ENCODE measurements around the gene MAPK10.

MAPK10 gene

DNA sequence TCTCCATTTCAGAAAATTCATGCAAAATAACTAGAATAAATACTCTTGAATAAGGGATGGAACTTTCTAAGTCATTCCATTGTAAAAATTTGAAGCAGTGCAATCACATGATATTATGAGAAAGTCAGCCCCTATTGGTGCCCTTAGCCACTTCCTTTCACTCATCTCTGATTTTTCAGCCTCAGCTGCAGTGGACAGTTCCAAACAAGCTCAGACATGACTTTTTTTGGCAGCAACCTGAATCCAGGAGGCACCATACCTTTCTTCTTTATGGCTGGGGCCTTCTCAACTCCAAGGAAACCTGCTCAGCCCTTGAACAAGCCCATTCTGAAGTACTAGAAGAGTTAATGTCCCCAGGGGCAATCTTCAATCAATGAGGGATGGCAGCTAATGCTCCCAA lies 40.5 kb downstream of the MAPK10 start:
- no peak for DNase-seq
- Mint-ChIP-seq H3K4me1 (no peaks in the 10 kb centered on the region), H3K4me3 (no peak overlapping the region), H3K27ac (no peak overlapping the region), H3K9me3 (no peaks in the 10 kb centered on the region), H3K27me3 (no peaks in the 10 kb centered on the region), H3K36me3 (ENCODE audit: low read depth) (no peaks in the 10 kb centered on the region)
- no peak for ATAC-seq

- DNase-seq (no peak), ATAC-seq (no peak)
- Mint-ChIP-seq H3K27me3 (no peaks in the 10 kb centered on the region), H3K4me3 (no peak overlapping the region), H3K36me3 (ENCODE audit: low read depth) (no peaks in the 10 kb centered on the region), H3K4me1 (no peaks in the 10 kb centered on the region), H3K27ac (no peak overlapping the region), H3K9me3 (no peaks in the 10 kb centered on the region)
Measured at GRCh38 chr4:86315579-86315978, 44.3 kb downstream of the MAPK10 start.

DNA sequence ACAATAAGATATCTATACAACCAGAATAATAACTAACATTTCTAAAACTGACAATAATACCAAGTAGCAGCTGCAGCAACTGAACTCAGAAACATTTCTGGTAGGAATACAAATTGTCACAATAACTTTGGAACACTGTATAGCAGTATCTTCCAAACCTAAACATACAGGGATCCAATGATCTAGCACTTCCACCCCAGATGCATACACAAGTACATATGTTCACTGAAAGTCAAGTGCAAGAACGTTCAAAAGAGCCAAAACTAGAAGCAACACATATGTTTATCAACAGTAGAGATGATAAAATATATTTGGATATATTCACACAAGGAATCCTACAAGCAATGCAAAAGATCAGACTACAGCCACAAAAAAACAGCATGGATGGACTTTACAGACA lies 46.2 kb downstream of the MAPK10 start:
- Mint-ChIP-seq H3K4me3 (no peak overlapping the region), H3K36me3 (ENCODE audit: low read depth) (no peaks in the 10 kb centered on the region), H3K27me3 (no peaks in the 10 kb centered on the region), H3K27ac (no peak overlapping the region), H3K9me3 (no peaks in the 10 kb centered on the region), H3K4me1 (no peaks in the 10 kb centered on the region)
- ATAC-seq (no peak), DNase-seq (no peak)

GRCh38 chr4:86307432-86307831 lies 52.4 kb downstream of the MAPK10 start:
- H3K4me1 Mint-ChIP-seq: no peaks in the 10 kb centered on the region
- no peaks in the 10 kb centered on the region for H3K36me3 Mint-ChIP-seq (ENCODE audit: low read depth)
- H3K27ac Mint-ChIP-seq: no peak overlapping the region
- no peak overlapping the region for H3K4me3 Mint-ChIP-seq
- DNase-seq (no peak), ATAC-seq (no peak)
- peaks cover 4% of the 10 kb centered on the region for H3K9me3 Mint-ChIP-seq
- no peaks in the 10 kb centered on the region for H3K27me3 Mint-ChIP-seq

DNA sequence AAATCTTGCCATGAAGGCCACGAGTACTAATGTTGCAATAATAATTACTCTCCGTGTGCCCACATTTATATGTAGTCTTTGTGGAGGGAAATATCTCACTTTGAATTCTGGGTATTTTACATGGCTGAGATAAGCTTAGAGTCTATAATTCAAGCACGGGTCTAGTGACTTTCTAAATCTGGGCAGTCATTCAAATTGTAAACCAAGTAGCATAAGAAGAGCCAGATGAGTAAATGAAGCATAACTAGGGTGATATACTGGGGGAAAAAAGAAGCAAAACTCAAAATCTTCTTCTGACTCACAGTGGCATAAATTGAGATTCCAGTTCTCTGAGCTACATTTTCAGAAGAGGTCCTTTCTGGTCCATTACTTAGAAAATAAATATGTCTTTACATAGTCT lies 53.0 kb downstream of the MAPK10 start:
- DNase-seq: no peak
- no peak overlapping the region for H3K4me3 Mint-ChIP-seq
- H3K27ac Mint-ChIP-seq: no peak overlapping the region
- H3K36me3 Mint-ChIP-seq (ENCODE audit: low read depth): no peaks in the 10 kb centered on the region
- ATAC-seq: no peak
- H3K9me3 Mint-ChIP-seq: peaks cover 4% of the 10 kb centered on the region
- H3K27me3 Mint-ChIP-seq: no peaks in the 10 kb centered on the region
- no peaks in the 10 kb centered on the region for H3K4me1 Mint-ChIP-seq

DNA sequence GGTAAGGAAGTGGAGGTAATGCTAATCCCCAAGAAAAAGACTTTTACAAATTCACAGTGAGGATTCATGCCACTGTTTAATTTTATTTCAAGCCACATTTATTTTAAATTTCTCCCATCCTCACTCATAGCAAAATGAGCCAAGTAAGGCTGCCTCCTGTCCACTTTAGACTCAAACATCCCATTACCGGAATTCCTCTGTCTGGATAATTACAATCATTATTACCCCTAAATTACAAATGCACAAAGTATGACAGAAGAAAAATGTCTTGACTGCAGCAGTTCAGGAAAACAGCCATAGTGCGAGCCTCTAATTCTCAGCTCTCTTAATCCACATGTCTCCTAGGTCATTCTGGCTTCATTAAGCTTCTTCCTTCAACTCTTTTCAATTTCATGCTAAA lies 57.0 kb downstream of the MAPK10 start:
- ATAC-seq (no peak), DNase-seq (no peak)
- no peak overlapping the region for H3K27ac Mint-ChIP-seq
- H3K4me3 Mint-ChIP-seq: no peak overlapping the region
- H3K36me3 Mint-ChIP-seq (ENCODE audit: low read depth): no peaks in the 10 kb centered on the region
- no peaks in the 10 kb centered on the region for H3K27me3 Mint-ChIP-seq
- H3K9me3 Mint-ChIP-seq: peaks cover 4% of the 10 kb centered on the region
- H3K4me1 Mint-ChIP-seq: no peaks in the 10 kb centered on the region

GRCh38 chr4:86302251-86302650 lies 57.6 kb downstream of the MAPK10 start:
- ATAC-seq (no peak), DNase-seq (no peak)
- H3K27me3 Mint-ChIP-seq: no peaks in the 10 kb centered on the region
- no peaks in the 10 kb centered on the region for H3K4me1 Mint-ChIP-seq
- H3K36me3 Mint-ChIP-seq (ENCODE audit: low read depth): no peaks in the 10 kb centered on the region
- peaks cover 4% of the 10 kb centered on the region for H3K9me3 Mint-ChIP-seq
- no peak overlapping the region for H3K27ac Mint-ChIP-seq
- H3K4me3 Mint-ChIP-seq: no peak overlapping the region

GRCh38 chr4:86300516-86300915 lies 59.3 kb downstream of the MAPK10 start:
- no peaks in the 10 kb centered on the region for H3K27me3 Mint-ChIP-seq
- no peaks in the 10 kb centered on the region for H3K36me3 Mint-ChIP-seq (ENCODE audit: low read depth)
- DNase-seq (no peak), ATAC-seq (no peak)
- no peaks in the 10 kb centered on the region for H3K4me1 Mint-ChIP-seq
- no peak overlapping the region for H3K27ac Mint-ChIP-seq
- no peak overlapping the region for H3K4me3 Mint-ChIP-seq
- peaks cover 4% of the 10 kb centered on the region for H3K9me3 Mint-ChIP-seq

DNA sequence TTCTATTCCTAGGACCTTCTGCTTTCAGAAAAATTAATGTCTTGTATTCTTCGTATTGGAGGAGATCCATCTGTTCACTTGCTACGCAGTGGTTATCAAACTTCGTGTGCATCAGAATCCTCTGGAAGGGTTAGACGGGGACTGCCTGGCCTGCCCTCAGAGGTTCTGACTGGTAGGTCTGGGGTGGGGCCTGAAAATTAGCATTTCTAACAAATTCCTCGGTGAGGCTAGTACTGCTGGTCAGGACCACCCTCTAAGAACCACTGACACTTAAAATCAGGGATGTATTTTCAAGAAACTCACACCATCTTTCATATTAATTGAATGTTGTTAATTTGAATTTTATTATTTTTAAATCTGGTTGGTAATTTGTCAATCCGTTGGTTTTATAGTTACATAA lies 63.0 kb downstream of the MAPK10 start:
- Mint-ChIP-seq H3K4me1 (no peaks in the 10 kb centered on the region), H3K4me3 (no peak overlapping the region), H3K27ac (no peak overlapping the region), H3K27me3 (no peaks in the 10 kb centered on the region), H3K36me3 (ENCODE audit: low read depth) (no peaks in the 10 kb centered on the region), H3K9me3 (no peaks in the 10 kb centered on the region)
- DNase-seq (no peak), ATAC-seq (no peak)

DNA sequence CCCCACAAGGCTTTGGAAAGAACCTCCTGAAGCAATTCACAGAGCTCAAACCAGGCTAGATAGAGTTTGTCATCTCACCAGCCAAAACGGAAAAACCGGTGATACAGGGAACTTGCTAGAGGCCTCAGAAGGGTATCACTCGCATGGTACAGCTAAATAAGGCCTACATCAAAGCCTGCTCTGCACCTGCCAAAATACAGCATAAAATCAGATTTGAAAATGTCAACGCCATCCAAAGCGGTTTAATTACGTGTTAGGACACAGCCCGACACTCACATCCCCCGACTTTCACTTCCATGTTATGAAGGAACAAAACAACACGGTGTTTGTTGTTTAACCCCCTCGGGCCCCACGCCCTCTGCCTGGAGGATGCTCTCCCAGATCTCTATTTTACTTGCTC lies 65.0 kb downstream of the MAPK10 start:
- Mint-ChIP-seq H3K4me1 (no peaks in the 10 kb centered on the region), H3K9me3 (no peaks in the 10 kb centered on the region), H3K36me3 (ENCODE audit: low read depth) (no peaks in the 10 kb centered on the region), H3K27me3 (no peaks in the 10 kb centered on the region), H3K27ac (no peak overlapping the region), H3K4me3 (no peak overlapping the region)
- no peak for DNase-seq
- ATAC-seq: no peak

DNA sequence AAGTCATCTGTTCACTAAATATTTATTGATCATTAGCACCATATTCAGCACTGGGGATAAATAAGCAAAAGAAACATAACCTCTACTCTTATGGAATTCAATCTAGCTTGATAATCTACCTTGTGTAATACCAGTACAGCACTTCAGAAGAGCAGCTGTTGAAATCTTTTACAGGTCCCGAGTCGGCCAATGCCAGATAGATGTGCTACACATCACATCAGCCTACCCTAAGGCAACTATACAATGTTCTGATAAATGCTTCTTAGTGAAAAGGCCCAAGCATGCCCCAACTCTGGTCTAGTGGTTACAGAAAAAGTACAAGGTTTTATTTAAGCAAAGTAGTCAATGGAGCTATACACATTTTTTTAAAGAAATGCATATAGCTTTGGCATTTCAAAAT lies 68.7 kb downstream of the MAPK10 start:
- ATAC-seq (no peak), DNase-seq (no peak)
- H3K4me3 Mint-ChIP-seq: no peak overlapping the region
- H3K27ac Mint-ChIP-seq: no peak overlapping the region
- no peaks in the 10 kb centered on the region for H3K27me3 Mint-ChIP-seq
- H3K36me3 Mint-ChIP-seq (ENCODE audit: low read depth): no peaks in the 10 kb centered on the region
- H3K9me3 Mint-ChIP-seq: no peaks in the 10 kb centered on the region
- no peaks in the 10 kb centered on the region for H3K4me1 Mint-ChIP-seq

DNA sequence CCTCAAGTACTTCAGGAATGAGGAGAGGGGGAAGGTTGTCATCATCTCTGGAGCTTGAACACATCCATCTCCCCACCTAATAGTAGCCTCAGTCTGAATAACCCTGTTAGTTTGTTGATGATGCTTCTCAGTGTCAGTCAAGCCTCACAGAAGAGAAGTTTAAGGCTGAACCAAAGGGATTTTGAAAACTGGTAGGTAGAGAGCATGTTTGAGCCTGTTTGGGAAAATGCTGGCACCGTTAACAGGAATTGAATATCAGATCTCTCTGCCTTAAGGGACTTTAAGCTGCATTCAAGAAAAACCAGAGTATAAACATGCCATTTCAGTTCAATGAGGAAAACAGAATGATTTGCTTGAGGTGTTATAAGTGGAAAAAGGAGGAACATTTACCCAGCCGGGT lies 73.1 kb downstream of the MAPK10 start:
- Mint-ChIP-seq H3K27ac (no peak overlapping the region), H3K4me1 (no peaks in the 10 kb centered on the region), H3K9me3 (no peaks in the 10 kb centered on the region), H3K27me3 (no peaks in the 10 kb centered on the region), H3K4me3 (no peak overlapping the region), H3K36me3 (ENCODE audit: low read depth) (no peaks in the 10 kb centered on the region)
- no peak for ATAC-seq
- DNase-seq: no peak

DNA sequence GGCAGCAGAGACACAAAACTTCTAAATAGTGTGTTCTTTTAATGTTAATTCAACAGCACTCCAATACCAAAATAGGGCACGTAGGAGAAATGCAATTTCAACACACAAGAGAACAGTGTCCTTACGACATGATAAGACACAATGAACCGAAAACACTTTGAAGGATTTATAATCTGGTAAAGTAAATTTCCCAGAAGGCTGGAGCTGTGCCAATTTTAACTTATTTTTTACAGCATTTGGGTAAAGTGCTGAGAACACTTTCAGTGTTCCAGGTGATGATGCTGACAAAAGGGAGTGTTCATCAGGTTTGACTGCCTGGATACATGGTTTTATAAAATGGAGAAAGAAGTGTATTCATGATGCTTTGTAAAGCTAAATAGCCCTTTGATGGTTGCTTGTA lies 76.5 kb downstream of the MAPK10 start:
- H3K27me3 Mint-ChIP-seq: no peaks in the 10 kb centered on the region
- no peak overlapping the region for H3K27ac Mint-ChIP-seq
- DNase-seq: no peak

DNA sequence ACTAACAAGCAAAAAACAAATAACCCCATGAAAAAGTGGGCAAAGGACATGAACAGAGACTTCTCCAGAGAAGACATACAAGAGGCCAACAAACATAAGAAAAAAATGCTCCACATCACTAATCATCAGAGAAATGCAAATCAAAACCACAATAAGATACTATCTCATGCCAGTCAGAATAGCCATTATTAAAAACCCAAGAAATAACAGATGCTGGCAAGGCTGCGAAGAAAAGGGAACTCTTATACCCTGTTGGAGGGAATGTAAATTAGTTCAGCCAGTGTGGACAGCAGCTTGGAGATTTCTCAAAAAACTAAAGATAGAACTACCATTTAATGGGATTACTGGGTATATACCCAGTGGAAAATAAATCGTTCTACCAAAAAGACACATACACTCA lies 79.6 kb downstream of the MAPK10 start:
- DNase-seq (no peak), ATAC-seq (no peak)
- no peaks in the 10 kb centered on the region for H3K4me1 Mint-ChIP-seq
- no peaks in the 10 kb centered on the region for H3K36me3 Mint-ChIP-seq (ENCODE audit: low read depth)
- H3K27me3 Mint-ChIP-seq: peaks cover 4% of the 10 kb centered on the region
- no peaks in the 10 kb centered on the region for H3K9me3 Mint-ChIP-seq
- no peak overlapping the region for H3K27ac Mint-ChIP-seq
- H3K4me3 Mint-ChIP-seq: no peak overlapping the region

More for the DNA sequence above, 76.5 kb downstream of the MAPK10 start:
- no peak overlapping the region for H3K4me3 Mint-ChIP-seq
- no peaks in the 10 kb centered on the region for H3K9me3 Mint-ChIP-seq
- H3K36me3 Mint-ChIP-seq (ENCODE audit: low read depth): no peaks in the 10 kb centered on the region
- no peak for ATAC-seq
- H3K4me1 Mint-ChIP-seq: no peaks in the 10 kb centered on the region

- no peaks in the 10 kb centered on the region for H3K4me1 Mint-ChIP-seq
- no peaks in the 10 kb centered on the region for H3K9me3 Mint-ChIP-seq
- no peak overlapping the region for H3K27ac Mint-ChIP-seq
- peaks cover 4% of the 10 kb centered on the region for H3K27me3 Mint-ChIP-seq
- no peaks in the 10 kb centered on the region for H3K36me3 Mint-ChIP-seq (ENCODE audit: low read depth)
- ATAC-seq: no peak
- H3K4me3 Mint-ChIP-seq: no peak overlapping the region
- DNase-seq: no peak
Measured at GRCh38 chr4:86279293-86279960, 80.4 kb downstream of the MAPK10 start.

- H3K27me3 Mint-ChIP-seq: peaks cover 6% of the 10 kb centered on the region
- no peak for DNase-seq
- no peak overlapping the region for H3K4me3 Mint-ChIP-seq
- H3K36me3 Mint-ChIP-seq (ENCODE audit: low read depth): no peaks in the 10 kb centered on the region
- no peaks in the 10 kb centered on the region for H3K4me1 Mint-ChIP-seq
- no peaks in the 10 kb centered on the region for H3K9me3 Mint-ChIP-seq
- no peak for ATAC-seq
- no peak overlapping the region for H3K27ac Mint-ChIP-seq
Measured at GRCh38 chr4:86278126-86278525, 81.7 kb downstream of the MAPK10 start.
